CD14-positive monocyte (primary cell): ENCODE results near the gene ADAMTS17. TPM values are rescaled to one million over a fixed set of nuclear protein-coding genes. Genes with fewer than 3 reads are reported as not detected.

Source experiments
- DNase-seq, 3 donors: peaks; one replicate each; pipeline ENCODE4 v3.0.0-alpha.2; 2011 to 2022
- H2AFZ ChIP-seq: 2 replicates; pipeline ENCODE4 v1.6.0; 2012; ENCODE audit warnings: mild to moderate bottlenecking, low read depth, low read length, inconsistent platforms; ENCODE audit not compliant: insufficient read depth, poor library complexity, severe bottlenecking
- H3K27ac ChIP-seq, 2 donors: 1 replicate in 1 of 2; 2 replicates in 1 of 2; pipeline ENCODE4 v1.5.1; 2012 to 2013; ENCODE audit warnings: low read length in 2 of 2, control low read depth in 1 of 2, inconsistent platforms in 1 of 2, low read depth in 1 of 2, mild to moderate bottlenecking in 1 of 2
- H3K27me3 ChIP-seq, 2 donors: one replicate each; pipeline versions ENCODE4 v1.6.0 to v1.6.1; 2011 to 2013; ENCODE audit warnings: low read length in 2 of 2; ENCODE audit not compliant: control insufficient read depth in 2 of 2, insufficient read depth in 2 of 2
- H3K36me3 ChIP-seq, 2 donors: replicated peaks in 1 of 2; 1 replicate in 1 of 2; 2 replicates in 1 of 2; pipeline versions ENCODE4 v1.5.1 to v1.6.1; 2012 to 2013; ENCODE audit warnings: low read length in 2 of 2, control low read depth in 1 of 2, inconsistent platforms in 1 of 2, mild to moderate bottlenecking in 1 of 2; ENCODE audit not compliant: insufficient read depth in 2 of 2, control insufficient read depth in 1 of 2
- H3K4me1 ChIP-seq, 2 donors: 1 replicate in 1 of 2; 2 replicates in 1 of 2; pipeline versions ENCODE4 v1.5.1 to v1.6.1; 2012 to 2013; ENCODE audit warnings: low read length in 2 of 2, control low read depth in 1 of 2, inconsistent platforms in 1 of 2, mild to moderate bottlenecking in 1 of 2, moderate library complexity in 1 of 2; ENCODE audit not compliant: insufficient read depth in 2 of 2, control insufficient read depth in 1 of 2
- H3K4me2 ChIP-seq: replicated peaks from 2 replicates; pipeline ENCODE3; 2012; ENCODE audit warnings: low read length, moderate library complexity, mild to moderate bottlenecking; ENCODE audit not compliant: poor library complexity, severe bottlenecking; ENCODE audit errors: extremely low read depth
- H3K4me3 ChIP-seq, 3 experiments: fragments of 200-600 bp in 1 of 3; sonication (generic) in 1 of 3; replicated peaks in 1 of 3; 1 replicate in 2 of 3; 2 replicates in 1 of 3; pipeline ENCODE4 v1.5.1; 2011 to 2013; ENCODE audit warnings: low read length in 3 of 3, mild to moderate bottlenecking in 3 of 3, control low read depth in 2 of 3, low read depth in 2 of 3, inconsistent platforms in 1 of 3, moderate library complexity in 1 of 3
- H3K79me2 ChIP-seq: 2 replicates; pipeline ENCODE4 v1.6.0; 2012; ENCODE audit warnings: mild to moderate bottlenecking, control low read depth, inconsistent platforms, low read length, moderate library complexity; ENCODE audit not compliant: insufficient read depth
- H3K9ac ChIP-seq: 2 replicates; pipeline ENCODE4 v1.6.0; 2017; ENCODE audit warnings: low read length, mild to moderate bottlenecking; ENCODE audit not compliant: insufficient read depth, poor library complexity, severe bottlenecking
- H3K9me3 ChIP-seq, 2 donors: replicated peaks in 1 of 2; 1 replicate in 1 of 2; 2 replicates in 1 of 2; pipeline versions ENCODE4 v1.5.1 to v1.6.1; 2012 to 2013; ENCODE audit warnings: low read length in 2 of 2, control low read depth in 1 of 2; ENCODE audit not compliant: control insufficient read depth in 1 of 2, insufficient read depth in 1 of 2
- H4K20me1 ChIP-seq: 2 replicates; pipeline ENCODE4 v1.6.0; 2012; ENCODE audit warnings: mild to moderate bottlenecking, low read length, control low read depth, moderate library complexity; ENCODE audit not compliant: insufficient read depth
- H3K27ac Mint-ChIP-seq, 7 donors: one replicate each; pipeline ENCODE4 v1.8.0; 2020; ENCODE audit warnings: mild to moderate bottlenecking in 7 of 7, mixed read lengths in 7 of 7, moderate library complexity in 6 of 7, inconsistent platforms in 2 of 7
- H3K27me3 Mint-ChIP-seq, 3 donors: one replicate each; pipeline ENCODE4 v1.8.0; 2021 to 2022; ENCODE audit warnings: low read depth in 3 of 3, mild to moderate bottlenecking in 3 of 3, mixed read lengths in 3 of 3, moderate library complexity in 3 of 3, inconsistent platforms in 1 of 3
- H3K36me3 Mint-ChIP-seq, 2 donors: one replicate each; pipeline ENCODE4 v1.8.0; 2020; ENCODE audit warnings: mixed read lengths in 2 of 2, inconsistent platforms in 1 of 2, mild to moderate bottlenecking in 1 of 2
- H3K4me1 Mint-ChIP-seq: one replicate; pipeline ENCODE4 v1.8.0; 2020; ENCODE audit warnings: mild to moderate bottlenecking, mixed read lengths
- H3K4me3 Mint-ChIP-seq, 2 donors: one replicate each; pipeline ENCODE4 v1.8.0; 2020; ENCODE audit warnings: mild to moderate bottlenecking in 2 of 2, mixed read lengths in 2 of 2, moderate library complexity in 1 of 2
- H3K9me3 Mint-ChIP-seq, 7 donors: one replicate each; pipeline ENCODE4 v1.8.0; 2020 to 2022; ENCODE audit warnings: mixed read lengths in 7 of 7, mild to moderate bottlenecking in 6 of 7, moderate library complexity in 6 of 7, inconsistent platforms in 2 of 7
- WGBS: methylation state at CpG from one replicate; pipeline ENCODE4 v1.1.5; 2013; ENCODE audit warnings: missing lambda C conversion rate; ENCODE audit not compliant: insufficient coverage; 5-methylcytosine and 5-hydroxymethylcytosine counted together
- intact Hi-C, 2 donors: fragments of 100-400 bp; cut with micrococcal nuclease; formaldehyde crosslinking; loops; one replicate each; pipeline versions ENCODE4 v1.15.0 to v1.15.1; 2023
- polyA plus RNA-seq, 3 donors: library from polyadenylated mRNA; depleted of rRNA in 1 of 3; unstranded in 2 of 3; stranded (reverse) in 1 of 3; fragments of 300-500 nt in 2 of 3; fragments of >200 nt in 1 of 3; fragmentation: Illumina TruSeq in 2 of 3; gene quantifications; 1 replicate in 2 of 3; 2 replicates in 1 of 3; pipeline ENCODE4 v1.2.3, GENCODE V29; 2012 to 2021
- TF ChIP-seq, protein P1 (sequence below): fragments of 200-600 bp; IDR thresholded peaks from one replicate; pipeline ENCODE4 v1.8.0; 2022; ENCODE audit warnings: antibody characterized with exemption, mild to moderate bottlenecking

Gene ADAMTS17
- polyA plus RNA-seq, 3 donors: 0.03 to 0.25 TPM; not detected in 1

DNA sequence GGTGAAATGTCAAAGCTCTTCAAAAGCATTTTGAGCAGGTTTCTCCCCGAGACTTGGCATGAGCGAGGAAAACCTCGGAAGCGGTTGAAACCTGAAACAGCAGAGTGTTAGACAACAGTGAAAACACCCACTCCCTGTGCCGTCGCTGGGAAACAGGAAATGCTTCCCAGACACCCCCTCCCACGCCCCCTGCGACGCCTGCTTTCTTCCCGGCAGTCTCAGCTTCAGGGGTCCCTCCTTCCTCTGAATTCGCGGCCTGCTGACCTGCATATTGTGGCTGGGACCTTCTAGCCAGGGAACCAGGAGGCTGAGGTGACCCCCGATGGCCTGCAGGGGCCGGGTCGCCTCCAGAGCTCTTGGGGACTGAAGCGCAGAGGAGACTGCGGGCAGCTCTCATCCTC is 357.9 kb downstream of the ADAMTS17 start:
- Histone ChIP-seq H3K27ac (no peak overlapping the region), H4K20me1 (no peaks in the 10 kb centered on the region), H3K27me3 (peaks cover 5 to 29% of the 10 kb centered on the region in 2 donors), H3K4me2 (no peak overlapping the region), H3K9ac (no peak overlapping the region), H3K4me1 (no peaks in the 10 kb centered on the region), H3K9me3 (peaks cover 0 to 2% of the 10 kb centered on the region in 2 donors), H2AFZ (no peak overlapping the region), H3K36me3 (no peaks in the 10 kb centered on the region), H3K4me3 (no peak overlapping the region), H3K79me2 (no peaks in the 10 kb centered on the region)
- no peak overlapping the region for H3K27ac Mint-ChIP-seq
- 16% methylated on average over 17 of the region's 17 CpGs for WGBS
- DNase-seq: no peak
- H3K36me3 Mint-ChIP-seq: no peaks in the 10 kb centered on the region
- intact Hi-C loops: no loop called here
- H3K9me3 Mint-ChIP-seq: peaks cover under 1 to 13% (median 4%) of the 10 kb centered on the region in 7 donors
- H3K4me1 Mint-ChIP-seq: no peaks in the 10 kb centered on the region
- TF ChIP-seq, protein P1, sequence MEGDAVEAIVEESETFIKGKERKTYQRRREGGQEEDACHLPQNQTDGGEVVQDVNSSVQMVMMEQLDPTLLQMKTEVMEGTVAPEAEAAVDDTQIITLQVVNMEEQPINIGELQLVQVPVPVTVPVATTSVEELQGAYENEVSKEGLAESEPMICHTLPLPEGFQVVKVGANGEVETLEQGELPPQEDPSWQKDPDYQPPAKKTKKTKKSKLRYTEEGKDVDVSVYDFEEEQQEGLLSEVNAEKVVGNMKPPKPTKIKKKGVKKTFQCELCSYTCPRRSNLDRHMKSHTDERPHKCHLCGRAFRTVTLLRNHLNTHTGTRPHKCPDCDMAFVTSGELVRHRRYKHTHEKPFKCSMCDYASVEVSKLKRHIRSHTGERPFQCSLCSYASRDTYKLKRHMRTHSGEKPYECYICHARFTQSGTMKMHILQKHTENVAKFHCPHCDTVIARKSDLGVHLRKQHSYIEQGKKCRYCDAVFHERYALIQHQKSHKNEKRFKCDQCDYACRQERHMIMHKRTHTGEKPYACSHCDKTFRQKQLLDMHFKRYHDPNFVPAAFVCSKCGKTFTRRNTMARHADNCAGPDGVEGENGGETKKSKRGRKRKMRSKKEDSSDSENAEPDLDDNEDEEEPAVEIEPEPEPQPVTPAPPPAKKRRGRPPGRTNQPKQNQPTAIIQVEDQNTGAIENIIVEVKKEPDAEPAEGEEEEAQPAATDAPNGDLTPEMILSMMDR: no peak
- H3K4me3 Mint-ChIP-seq: peak overlapping the region in 1 of 2 donors; percentile 54
- H3K27me3 Mint-ChIP-seq: peaks cover 27 to 36% (median 30%) of the 10 kb centered on the region in 3 donors

DNA sequence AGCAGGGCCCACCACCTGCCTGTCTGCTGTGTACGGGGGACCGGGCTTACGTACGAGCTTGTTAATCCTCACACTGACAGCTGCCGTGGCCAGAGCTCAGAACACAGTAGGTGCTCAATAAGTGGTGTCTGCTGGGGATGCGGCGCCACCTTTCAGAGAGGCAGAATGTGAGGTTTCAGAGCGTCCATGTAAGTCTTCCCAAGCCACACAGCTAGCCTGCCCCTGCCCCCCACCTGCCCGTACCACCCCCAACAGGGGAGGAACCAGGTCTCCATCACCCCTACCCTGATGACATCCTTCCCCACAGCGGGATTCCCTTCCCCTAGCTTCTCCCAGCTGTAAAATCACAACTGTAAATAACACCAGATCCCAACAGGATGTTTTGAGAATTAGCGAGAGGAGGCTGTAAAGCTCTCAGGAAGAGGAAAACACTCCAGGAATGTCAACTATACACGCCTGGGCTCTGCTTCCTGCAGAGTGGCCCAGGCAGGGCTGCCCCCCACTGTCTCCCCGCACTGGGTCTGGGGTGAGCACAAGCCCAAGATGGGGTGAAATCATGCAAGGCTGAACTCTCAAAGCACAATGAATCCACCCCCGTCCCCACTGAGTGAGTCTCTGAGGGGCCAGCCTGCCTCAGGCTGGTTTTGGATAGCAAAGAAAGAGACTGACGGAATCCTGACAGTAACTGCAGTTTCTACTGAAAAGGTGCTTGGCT is 358.4 kb downstream of the ADAMTS17 start:
- intact Hi-C loops: no loop called here
- Histone ChIP-seq H3K4me2 (no peak overlapping the region), H3K27ac (no peak overlapping the region), H4K20me1 (no peaks in the 10 kb centered on the region), H3K27me3 (peaks cover 5 to 29% of the 10 kb centered on the region in 2 donors), H3K9ac (no peak overlapping the region), H3K9me3 (no peaks in the 10 kb centered on the region), H3K79me2 (no peaks in the 10 kb centered on the region), H3K36me3 (no peaks in the 10 kb centered on the region), H2AFZ (no peak overlapping the region), H3K4me3 (no peak overlapping the region), H3K4me1 (no peaks in the 10 kb centered on the region)
- peak overlapping the region in 1 of 2 donors; percentile 31 for H3K4me3 Mint-ChIP-seq
- no peaks in the 10 kb centered on the region for H3K36me3 Mint-ChIP-seq
- peaks cover 0 to 11% (median 4%) of the 10 kb centered on the region in 7 donors for H3K9me3 Mint-ChIP-seq
- TF ChIP-seq, protein P1: no peak
- no peak overlapping the region for H3K27ac Mint-ChIP-seq
- H3K27me3 Mint-ChIP-seq: peaks cover 27 to 36% (median 31%) of the 10 kb centered on the region in 3 donors
- 20% methylated on average over 9 of the region's 15 CpGs for WGBS
- no peaks in the 10 kb centered on the region for H3K4me1 Mint-ChIP-seq
- no peak for DNase-seq
